Activated CD4-positive, alpha-beta memory T cell treated with anti-CD3 and anti-CD28 coated beads, Interleukin-2, amount 10 ng/mL, durations not matched to agents 7 days and 5 days (primary cell): ENCODE results near the gene CMYA5. TPM values are rescaled to one million over a fixed set of nuclear protein-coding genes. Genes with fewer than 3 reads are reported as not detected.
"Not testable (repeated sequence)": the region's sequence is repeated elsewhere in the genome, so short reads cannot be mapped to it uniquely, and the experiment has no call there.

Experiments used
- CTCF ChIA-PET: fragments of 350-600 bp; sonication (Branson Sonifier 250); formaldehyde crosslinking; loops from one replicate; lab custom pipeline; 2021; ENCODE audit warnings: antibody characterized with exemption, inconsistent platforms; lab: Charles Lee
- POLR2A ChIA-PET: fragments of 350-600 bp; sonication (Branson Sonifier 250); formaldehyde crosslinking; loops from one replicate; lab custom pipeline; 2021; ENCODE audit warnings: antibody characterized with exemption; lab: Charles Lee
- DNase-seq: peaks from one replicate; pipeline ENCODE4 v3.0.0-alpha.2; 2020
- H3K27ac Mint-ChIP-seq: one replicate; pipeline ENCODE4 v1.8.0; 2021; ENCODE audit warnings: mild to moderate bottlenecking, mixed read lengths
- H3K27me3 Mint-ChIP-seq: one replicate; pipeline ENCODE4 v1.8.0; 2021; ENCODE audit warnings: mixed read lengths
- H3K36me3 Mint-ChIP-seq: one replicate; pipeline ENCODE4 v1.8.0; 2021; ENCODE audit warnings: low read depth, mixed read lengths
- H3K4me1 Mint-ChIP-seq: one replicate; pipeline ENCODE4 v1.8.0; 2021; ENCODE audit warnings: mixed read lengths
- H3K4me3 Mint-ChIP-seq: one replicate; pipeline ENCODE4 v1.8.0; 2021; ENCODE audit warnings: mild to moderate bottlenecking, mixed read lengths
- H3K9me3 Mint-ChIP-seq: one replicate; pipeline ENCODE4 v1.8.0; 2021; ENCODE audit warnings: mixed read lengths
- total RNA-seq, 2 experiments: library from RNA; stranded (reverse); gene quantifications; one replicate each; pipeline ENCODE4 v1.2.3, GENCODE V29; 2021

The CMYA5 gene
- total RNA-seq, 2 experiments from 2014 or later = 0.08 to 0.10 TPM

DNA sequence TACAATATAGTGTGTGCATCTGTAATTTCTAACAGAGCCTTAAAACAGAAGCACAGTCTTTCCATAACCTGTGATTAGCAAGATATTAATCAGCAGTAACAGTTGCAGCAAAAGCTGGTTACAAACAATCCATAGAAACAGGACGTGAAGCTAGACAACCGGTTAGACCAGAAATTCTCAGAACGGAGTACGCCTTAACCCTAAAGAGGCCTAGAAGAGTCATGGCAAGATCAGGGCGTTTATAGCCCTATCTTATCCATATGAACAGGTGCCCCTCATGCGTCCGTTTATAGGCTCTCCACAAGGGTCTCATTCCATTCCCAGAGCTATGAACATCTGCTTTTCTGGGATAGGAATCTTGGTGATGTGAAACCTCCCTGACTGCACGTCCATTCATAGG lies 16.7 kb downstream of the CMYA5 start:
- H3K9me3 Mint-ChIP-seq, POLR2A ChIA-PET, DNase-seq, H3K27ac Mint-ChIP-seq, H3K4me1 Mint-ChIP-seq, CTCF ChIA-PET, H3K27me3 Mint-ChIP-seq, H3K36me3 Mint-ChIP-seq, H3K4me3 Mint-ChIP-seq: not testable (repeated sequence)

DNA sequence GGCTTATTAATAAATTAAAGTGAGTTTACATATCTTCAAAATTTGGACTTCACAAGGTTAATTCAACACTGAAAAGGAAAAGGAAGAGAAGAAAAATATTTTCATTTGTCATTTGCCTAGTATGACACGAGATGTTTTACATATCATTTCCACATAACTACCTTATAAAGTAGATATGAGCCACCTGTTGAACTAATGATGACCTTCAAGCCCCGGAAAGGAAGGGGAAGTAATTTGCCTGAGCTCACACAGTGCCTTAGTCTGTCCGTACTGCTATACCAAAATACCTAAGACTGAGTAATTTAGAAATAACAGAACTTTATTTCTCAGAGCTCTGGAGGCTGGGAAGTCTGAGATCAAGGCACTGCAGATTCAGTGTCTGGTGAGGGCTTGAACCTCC lies 17.9 kb downstream of the CMYA5 start:
- H3K27me3 Mint-ChIP-seq = no peaks in the 10 kb centered on the region
- no peaks in the 10 kb centered on the region for H3K9me3 Mint-ChIP-seq
- POLR2A ChIA-PET = no interaction called here

DNA sequence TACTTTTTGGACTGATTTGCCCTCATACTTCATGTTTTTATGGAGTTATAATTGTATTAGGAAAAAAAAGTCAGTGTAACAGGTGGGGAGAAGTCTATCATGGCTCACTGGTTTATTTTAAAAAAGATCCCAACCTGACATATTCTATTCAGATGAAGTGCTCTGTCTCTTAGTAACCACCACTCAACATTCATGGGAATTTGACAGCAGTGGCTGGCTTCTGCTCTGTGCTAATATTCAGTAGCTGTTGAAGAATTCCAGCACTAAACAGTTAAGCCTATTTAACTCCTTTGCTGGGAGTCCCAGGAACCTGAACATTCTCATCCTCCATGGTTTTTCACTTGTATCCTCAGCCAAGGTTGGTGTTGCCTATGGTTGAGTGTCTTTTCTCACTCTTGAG lies 23.1 kb downstream of the CMYA5 start:
- no peak for DNase-seq
- H3K4me1 Mint-ChIP-seq = no peaks in the 10 kb centered on the region
- H3K27me3 Mint-ChIP-seq = peaks cover 2% of the 10 kb centered on the region
- ChIA-PET POLR2A (no interaction called here), CTCF (no interaction called here)
- no peak overlapping the region for H3K4me3 Mint-ChIP-seq
- H3K27ac Mint-ChIP-seq = no peak overlapping the region
- no peaks in the 10 kb centered on the region for H3K36me3 Mint-ChIP-seq
- no peaks in the 10 kb centered on the region for H3K9me3 Mint-ChIP-seq

More for the DNA sequence above, 17.9 kb downstream of the CMYA5 start:
- no peak overlapping the region for H3K4me3 Mint-ChIP-seq
- no peak overlapping the region for H3K27ac Mint-ChIP-seq
- no peak for DNase-seq
- no peaks in the 10 kb centered on the region for H3K36me3 Mint-ChIP-seq
- H3K4me1 Mint-ChIP-seq = no peaks in the 10 kb centered on the region
- CTCF ChIA-PET = interaction anchor here (1.2 kb wide), 1 partner anchor 9 kb away, joined by 5 read pairs; no protein-coding TSS in a partner anchor

DNA sequence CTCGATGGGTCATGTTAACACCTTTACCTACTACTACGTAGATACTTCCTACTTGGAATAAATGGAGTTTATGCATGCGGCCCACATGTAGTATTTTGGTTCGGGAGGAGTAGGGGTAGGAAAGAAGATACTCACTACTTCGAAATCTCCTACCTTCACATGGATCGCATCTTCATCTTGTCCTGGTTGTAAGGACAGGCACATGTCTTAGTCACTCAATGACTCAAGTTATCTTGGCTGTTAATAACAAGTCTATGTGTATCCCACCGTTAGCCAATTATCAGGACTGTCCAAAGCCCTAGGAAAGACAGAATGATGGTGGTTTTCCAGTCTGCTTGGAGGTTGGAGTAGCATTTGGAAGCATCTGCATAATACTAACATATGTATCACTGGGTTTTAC lies 24.1 kb downstream of the CMYA5 start:
- POLR2A ChIA-PET = no interaction called here
- no peak overlapping the region for H3K4me3 Mint-ChIP-seq
- DNase-seq = no peak
- no peaks in the 10 kb centered on the region for H3K4me1 Mint-ChIP-seq
- H3K9me3 Mint-ChIP-seq = no peaks in the 10 kb centered on the region
- no peaks in the 10 kb centered on the region for H3K36me3 Mint-ChIP-seq
- CTCF ChIA-PET = no interaction called here
- H3K27me3 Mint-ChIP-seq = peaks cover 2% of the 10 kb centered on the region
- H3K27ac Mint-ChIP-seq = no peak overlapping the region

DNA sequence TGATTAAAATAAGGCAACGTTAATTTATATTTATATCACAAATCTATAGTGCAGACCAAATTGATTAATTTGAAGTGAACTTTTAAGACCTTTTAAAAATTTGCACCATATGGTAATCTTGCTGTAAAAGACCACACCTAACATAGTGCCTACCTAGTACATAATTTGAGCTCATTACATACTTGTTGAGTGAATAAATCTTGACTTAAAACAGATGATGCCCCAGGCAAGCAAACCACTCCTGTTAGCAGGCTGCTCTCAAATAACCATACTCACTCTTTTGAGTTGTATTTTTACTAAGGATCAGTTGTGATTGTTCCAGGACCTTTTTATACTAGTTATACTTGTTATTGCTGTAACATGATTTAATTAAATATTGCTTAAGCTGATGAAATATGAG lies 27.2 kb downstream of the CMYA5 start:
- peaks cover 2% of the 10 kb centered on the region for H3K27me3 Mint-ChIP-seq
- no peaks in the 10 kb centered on the region for H3K4me1 Mint-ChIP-seq
- POLR2A ChIA-PET = no interaction called here
- DNase-seq = no peak
- H3K27ac Mint-ChIP-seq = no peak overlapping the region
- H3K4me3 Mint-ChIP-seq = no peak overlapping the region
- CTCF ChIA-PET = interaction anchor here (0.9 to 1.6 kb wide), 2 partner anchors 9 to 181 kb away, joined by 5 read pairs; no protein-coding TSS in a partner anchor
- H3K9me3 Mint-ChIP-seq = peaks cover 15% of the 10 kb centered on the region
- peaks cover 10% of the 10 kb centered on the region for H3K36me3 Mint-ChIP-seq

DNA sequence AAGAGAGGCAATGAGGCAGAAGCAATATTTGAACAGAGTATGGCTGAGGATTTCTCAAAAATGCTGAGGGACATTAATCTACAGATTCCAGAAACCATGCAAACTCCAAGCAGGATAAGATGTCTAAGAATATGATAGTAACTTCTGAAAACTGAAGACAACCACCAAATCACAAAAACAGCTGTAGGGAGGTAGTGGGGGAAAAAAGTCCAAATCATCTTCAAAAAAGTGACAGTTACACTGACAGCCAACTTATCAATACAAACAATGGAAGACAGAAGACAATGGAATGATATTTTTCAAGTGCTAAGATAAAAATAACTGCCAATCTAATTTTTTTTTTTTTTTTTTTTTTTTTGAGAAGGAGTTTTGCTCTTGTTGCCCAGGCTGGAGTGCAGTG lies 30.5 kb downstream of the CMYA5 start:
- Mint-ChIP-seq H3K27ac (no peak overlapping the region), H3K36me3 (peaks cover 10% of the 10 kb centered on the region), H3K27me3 (peaks cover 3% of the 10 kb centered on the region), H3K4me1 (no peaks in the 10 kb centered on the region), H3K9me3 (peaks cover 15% of the 10 kb centered on the region), H3K4me3 (no peak overlapping the region)
- ChIA-PET POLR2A (no interaction called here), CTCF (interaction anchor here (0.7 kb wide), 1 partner anchor 22 kb away, joined by 5 read pairs; no protein-coding TSS in a partner anchor)
- DNase-seq = no peak

DNA sequence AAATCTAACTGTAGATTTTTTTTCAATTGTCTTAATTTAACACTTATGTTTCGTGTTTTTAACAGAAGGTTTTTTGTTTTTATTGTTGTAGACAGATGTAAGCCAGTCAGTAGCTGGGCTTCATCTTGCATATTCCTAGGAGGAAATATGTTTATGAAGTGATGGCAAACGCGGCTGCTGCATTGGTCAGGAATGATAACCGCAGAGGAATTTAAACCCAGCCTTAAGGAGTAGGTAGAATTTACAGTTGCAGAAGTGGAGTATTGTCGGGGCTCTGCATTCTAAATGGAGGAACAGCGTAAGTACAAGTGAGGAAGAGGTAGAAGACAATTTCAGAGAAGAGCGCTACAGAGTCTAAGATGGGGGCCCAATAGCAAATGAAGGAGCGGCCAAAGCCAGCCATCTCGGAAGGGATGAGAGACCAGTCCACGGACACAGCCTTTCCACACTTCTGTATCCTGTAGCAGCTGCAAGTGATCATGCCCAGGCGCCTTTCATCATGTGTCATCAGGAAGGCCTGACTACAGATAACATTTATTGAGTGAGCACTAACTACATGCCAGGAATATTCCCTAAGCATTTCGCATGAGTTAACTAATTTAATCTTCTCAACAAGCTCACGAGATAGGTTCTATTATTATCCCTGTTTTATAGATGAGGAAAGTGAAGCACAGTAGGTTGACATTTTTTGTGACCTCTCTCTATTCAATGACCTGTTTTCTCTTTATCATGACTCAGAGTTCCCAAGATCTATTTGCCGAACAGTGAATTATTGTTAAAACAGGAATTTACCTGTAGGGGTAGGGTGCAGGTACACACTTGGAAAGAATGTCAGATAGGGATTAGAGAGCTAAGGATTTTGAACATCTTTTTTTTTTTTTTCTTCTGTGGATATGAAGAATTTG lies 38.1 kb downstream of the CMYA5 start:
- peaks cover 17% of the 10 kb centered on the region for H3K4me1 Mint-ChIP-seq
- H3K36me3 Mint-ChIP-seq = no peaks in the 10 kb centered on the region
- peaks cover 51% of the 10 kb centered on the region for H3K27me3 Mint-ChIP-seq

DNA sequence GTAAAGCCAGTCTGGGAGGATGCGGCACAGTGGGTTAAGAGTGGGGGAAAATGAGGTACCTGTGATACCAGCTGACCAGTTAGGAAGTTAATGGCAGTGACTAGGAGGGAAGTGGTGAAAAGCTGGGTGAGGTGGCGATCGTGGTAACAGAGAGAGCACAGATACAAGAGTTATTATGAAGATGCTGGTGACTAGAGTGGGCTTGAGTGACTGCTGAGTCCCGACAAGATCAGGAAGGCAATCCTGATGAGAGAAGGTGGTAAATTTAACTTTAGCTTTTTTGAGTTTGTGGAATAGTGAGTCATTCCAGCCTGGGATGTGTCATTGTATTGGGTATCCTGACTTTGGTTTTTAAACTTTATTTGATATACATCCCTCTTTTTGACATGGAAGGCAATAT lies 38.8 kb downstream of the CMYA5 start:
- peaks cover 2% of the 10 kb centered on the region for H3K9me3 Mint-ChIP-seq
- no peak overlapping the region for H3K27ac Mint-ChIP-seq
- peaks cover 19% of the 10 kb centered on the region for H3K4me1 Mint-ChIP-seq
- H3K36me3 Mint-ChIP-seq = no peaks in the 10 kb centered on the region
- peaks cover 58% of the 10 kb centered on the region for H3K27me3 Mint-ChIP-seq
- no peak overlapping the region for H3K4me3 Mint-ChIP-seq
- DNase-seq = no peak
- CTCF ChIA-PET = no interaction called here
- POLR2A ChIA-PET = interaction anchor here (1.4 kb wide), 1 partner anchor 13 kb away, joined by 3 read pairs; no protein-coding TSS in a partner anchor

More for the DNA sequence above, 38.1 kb downstream of the CMYA5 start:
- H3K27ac Mint-ChIP-seq = no peak overlapping the region
- DNase-seq = no peak
- ChIA-PET POLR2A (interaction anchor here (1.4 kb wide), 1 partner anchor 12 kb away, joined by 3 read pairs; no protein-coding TSS in a partner anchor), CTCF (no interaction called here)
- peaks cover 2% of the 10 kb centered on the region for H3K9me3 Mint-ChIP-seq
- no peak overlapping the region for H3K4me3 Mint-ChIP-seq

DNA sequence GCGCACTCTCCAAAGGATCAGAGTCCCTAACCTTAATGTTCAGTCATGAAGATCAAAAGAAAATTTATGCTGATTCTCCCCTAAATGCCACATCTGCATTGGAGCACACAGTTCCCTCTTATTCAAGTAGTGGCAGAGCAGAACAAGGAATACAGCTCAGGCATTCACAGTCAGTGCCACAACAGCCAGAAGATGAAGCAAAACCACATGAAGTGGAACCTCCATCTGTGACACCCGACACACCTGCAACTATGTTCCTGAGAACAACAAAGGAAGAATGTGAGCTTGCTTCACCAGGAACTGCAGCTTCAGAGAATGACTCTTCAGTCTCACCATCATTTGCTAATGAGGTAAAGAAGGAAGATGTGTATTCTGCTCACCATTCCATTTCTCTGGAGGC lies 40.0 kb downstream of the CMYA5 start:
- Mint-ChIP-seq H3K9me3 (peaks cover 2% of the 10 kb centered on the region), H3K4me1 (peaks cover 19% of the 10 kb centered on the region), H3K27me3 (peaks cover 70% of the 10 kb centered on the region), H3K36me3 (no peaks in the 10 kb centered on the region), H3K4me3 (no peak overlapping the region), H3K27ac (no peak overlapping the region)
- POLR2A ChIA-PET = no interaction called here
- no peak for DNase-seq
- CTCF ChIA-PET = no interaction called here

DNA sequence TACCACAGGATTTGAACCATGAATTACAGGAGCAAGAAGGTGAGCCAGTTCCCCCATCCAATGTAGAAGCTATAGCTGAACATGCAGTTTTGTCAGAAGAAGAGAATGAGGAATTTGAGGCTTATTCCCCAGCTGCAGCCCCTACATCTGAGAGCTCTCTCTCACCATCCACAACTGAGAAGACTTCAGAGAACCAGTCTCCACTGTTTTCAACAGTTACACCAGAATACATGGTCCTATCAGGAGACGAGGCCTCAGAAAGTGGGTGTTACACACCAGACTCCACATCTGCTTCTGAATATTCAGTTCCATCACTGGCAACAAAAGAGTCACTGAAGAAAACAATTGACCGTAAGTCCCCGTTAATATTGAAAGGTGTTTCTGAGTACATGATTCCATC lies 40.9 kb downstream of the CMYA5 start:
- H3K9me3 Mint-ChIP-seq = peaks cover 2% of the 10 kb centered on the region
- H3K4me1 Mint-ChIP-seq = peaks cover 21% of the 10 kb centered on the region
- ChIA-PET POLR2A (no interaction called here), CTCF (no interaction called here)
- H3K27ac Mint-ChIP-seq = no peak overlapping the region
- H3K4me3 Mint-ChIP-seq = no peak overlapping the region
- H3K36me3 Mint-ChIP-seq = no peaks in the 10 kb centered on the region
- no peak for DNase-seq
- H3K27me3 Mint-ChIP-seq = peaks cover 78% of the 10 kb centered on the region

DNA sequence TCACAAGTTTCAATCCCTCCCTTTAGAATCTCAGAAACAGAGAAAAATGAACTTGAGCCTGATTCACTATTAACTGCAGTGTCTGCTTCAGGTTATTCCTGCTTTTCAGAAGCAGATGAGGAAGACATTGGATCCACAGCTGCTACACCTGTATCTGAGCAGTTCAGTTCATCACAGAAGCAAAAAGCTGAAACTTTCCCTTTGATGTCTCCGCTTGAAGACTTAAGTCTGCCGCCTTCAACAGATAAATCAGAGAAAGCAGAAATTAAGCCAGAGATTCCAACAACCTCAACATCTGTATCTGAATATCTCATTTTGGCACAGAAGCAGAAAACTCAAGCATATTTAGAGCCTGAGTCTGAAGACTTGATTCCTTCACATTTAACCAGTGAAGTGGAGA lies 42.1 kb downstream of the CMYA5 start:
- no peaks in the 10 kb centered on the region for H3K9me3 Mint-ChIP-seq
- no peaks in the 10 kb centered on the region for H3K36me3 Mint-ChIP-seq
- CTCF ChIA-PET = no interaction called here
- H3K27ac Mint-ChIP-seq = no peak overlapping the region
- H3K27me3 Mint-ChIP-seq = peaks cover 82% of the 10 kb centered on the region
- no peak overlapping the region for H3K4me3 Mint-ChIP-seq
- no peak for DNase-seq
- H3K4me1 Mint-ChIP-seq = peaks cover 33% of the 10 kb centered on the region
- POLR2A ChIA-PET = no interaction called here

DNA sequence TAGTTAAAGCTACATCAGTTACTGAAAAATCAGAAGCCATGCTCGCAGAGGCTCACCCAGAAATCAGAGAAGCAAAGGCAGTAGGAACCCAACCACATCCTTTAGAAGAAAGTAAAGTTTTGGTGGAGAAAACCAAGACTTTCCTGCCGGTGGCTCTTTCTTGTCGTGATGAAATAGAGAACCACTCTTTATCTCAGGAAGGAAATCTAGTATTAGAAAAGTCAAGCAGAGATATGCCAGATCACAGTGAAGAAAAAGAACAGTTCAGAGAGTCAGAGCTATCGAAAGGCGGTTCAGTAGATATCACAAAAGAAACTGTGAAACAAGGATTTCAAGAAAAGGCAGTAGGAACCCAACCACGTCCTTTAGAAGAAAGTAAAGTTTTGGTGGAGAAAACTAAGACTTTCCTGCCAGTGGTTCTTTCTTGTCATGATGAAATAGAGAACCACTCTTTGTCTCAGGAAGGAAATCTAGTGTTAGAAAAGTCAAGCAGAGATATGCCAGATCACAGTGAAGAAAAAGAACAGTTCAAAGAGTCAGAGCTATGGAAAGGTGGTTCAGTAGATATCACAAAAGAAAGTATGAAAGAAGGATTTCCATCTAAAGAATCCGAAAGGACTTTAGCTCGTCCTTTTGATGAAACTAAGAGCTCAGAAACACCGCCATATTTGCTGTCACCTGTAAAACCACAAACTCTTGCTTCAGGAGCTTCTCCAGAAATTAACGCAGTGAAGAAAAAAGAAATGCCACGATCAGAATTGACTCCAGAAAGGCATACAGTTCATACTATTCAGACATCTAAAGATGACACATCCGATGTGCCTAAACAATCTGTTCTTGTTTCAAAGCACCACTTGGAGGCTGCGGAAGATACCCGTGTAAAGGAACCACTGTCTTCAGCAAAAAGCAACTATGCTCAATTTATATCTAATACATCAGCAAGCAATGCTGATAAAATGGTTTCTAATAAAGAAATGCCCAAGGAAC lies 47.2 kb downstream of the CMYA5 start:
- DNase-seq = peak; percentile 23
- no peak overlapping the region for H3K27ac Mint-ChIP-seq
- peak overlapping the region; percentile 30 for H3K4me3 Mint-ChIP-seq
- no peaks in the 10 kb centered on the region for H3K36me3 Mint-ChIP-seq
- H3K9me3 Mint-ChIP-seq = no peaks in the 10 kb centered on the region
- H3K4me1 Mint-ChIP-seq = peaks cover 33% of the 10 kb centered on the region
- H3K27me3 Mint-ChIP-seq = peaks cover 67% of the 10 kb centered on the region
- ChIA-PET CTCF (no interaction called here), POLR2A (no interaction called here)

DNA sequence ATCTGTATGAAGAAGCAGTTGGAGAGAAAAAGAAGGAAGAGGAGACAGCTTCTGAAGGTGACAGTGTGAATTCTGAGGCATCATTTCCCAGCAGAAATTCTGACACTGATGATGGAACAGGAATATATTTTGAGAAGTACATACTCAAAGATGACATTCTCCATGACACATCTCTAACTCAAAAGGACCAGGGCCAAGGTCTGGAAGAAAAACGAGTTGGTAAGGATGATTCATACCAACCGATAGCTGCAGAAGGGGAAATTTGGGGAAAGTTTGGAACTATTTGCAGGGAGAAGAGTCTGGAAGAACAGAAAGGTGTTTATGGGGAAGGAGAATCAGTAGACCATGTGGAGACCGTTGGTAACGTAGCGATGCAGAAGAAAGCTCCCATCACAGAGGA lies 48.7 kb downstream of the CMYA5 start:
- ChIA-PET CTCF (no interaction called here), POLR2A (no interaction called here)
- Mint-ChIP-seq H3K27me3 (peaks cover 57% of the 10 kb centered on the region), H3K27ac (no peak overlapping the region), H3K4me3 (no peak overlapping the region), H3K9me3 (no peaks in the 10 kb centered on the region), H3K4me1 (peaks cover 30% of the 10 kb centered on the region), H3K36me3 (no peaks in the 10 kb centered on the region)
- no peak for DNase-seq
